ENCODE measurements around the gene RMC1. TPM values are rescaled to one million over a fixed set of nuclear protein-coding genes. Genes with fewer than 3 reads are reported as not detected.

RMC1 gene
- total RNA-seq (2022; extraction: Qiagen RNA extraction; ENCODE audit: low read depth): 12.8 to 18.3 TPM (median 16.6 TPM) in 5 replicates

DNA sequence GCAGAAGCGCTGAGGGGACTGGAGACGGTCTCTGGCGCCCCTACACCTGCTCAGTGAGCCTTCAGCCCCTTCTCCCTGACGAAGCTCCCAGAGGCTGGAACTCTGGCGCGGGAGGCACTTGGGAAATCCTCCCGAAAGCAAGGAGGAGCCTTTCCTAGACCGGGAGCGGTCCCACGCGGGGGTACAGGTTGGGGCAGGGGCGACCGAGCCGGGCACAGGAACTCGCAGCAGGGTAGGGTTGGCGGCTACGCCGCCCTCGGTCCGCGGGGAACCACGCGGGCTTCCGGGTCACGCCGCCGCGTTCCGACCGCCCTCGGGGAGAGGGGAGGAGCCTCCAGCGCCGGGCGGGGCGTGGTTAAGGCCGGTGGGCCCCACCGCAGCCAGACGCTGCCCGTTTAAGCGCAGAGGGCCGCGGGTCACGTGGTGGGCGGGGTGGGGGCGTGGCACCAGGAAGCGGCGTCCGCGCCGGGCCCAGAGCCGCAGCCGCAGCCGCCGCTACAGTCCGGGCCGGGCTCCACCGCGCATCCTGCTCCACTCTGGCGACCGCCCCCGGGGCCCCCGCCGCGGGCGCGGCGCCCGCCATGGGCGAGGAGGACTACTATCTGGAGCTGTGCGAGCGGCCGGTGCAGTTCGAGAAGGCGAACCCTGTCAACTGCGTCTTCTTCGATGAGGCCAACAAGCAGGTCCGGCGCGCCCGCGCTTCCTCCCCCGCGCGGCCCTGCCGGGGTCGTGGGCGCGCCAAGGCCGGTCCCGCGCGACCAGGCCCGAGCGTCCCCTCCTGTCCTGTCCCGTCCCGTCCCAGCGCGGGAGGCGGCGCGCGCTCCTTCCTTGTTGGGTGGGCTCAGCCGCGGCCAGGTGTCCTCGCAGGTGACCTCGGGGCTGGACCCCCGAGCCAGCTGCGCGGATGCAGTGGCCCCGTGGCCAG lies at the start of gene RMC1:
RMC1 (plus strand) TSS at position 474 of the 925 bp plus-strand sequence; CDS start at position 582, 108 bp downstream.

Other genes starting within 250 kb of the RMC1 start
- 25.8 to 47.7 TPM (median 26.3 TPM) in 5 replicates for gene RIOK3, start 50.2 kb upstream of the RMC1 start, total RNA-seq (2022; extraction: Qiagen RNA extraction; ENCODE audit: low read depth)
- gene NPC1, start 83.0 kb downstream of the RMC1 start, total RNA-seq (2022; extraction: Qiagen RNA extraction; ENCODE audit: low read depth): 77.6 to 107 TPM (median 103 TPM) in 5 replicates
- 11.8 to 15.5 TPM (median 13.5 TPM) in 5 replicates for gene ANKRD29, start 159.4 kb downstream of the RMC1 start, total RNA-seq (2022; extraction: Qiagen RNA extraction; ENCODE audit: low read depth)
- 31.7 to 41.0 TPM (median 39.0 TPM) in 5 replicates for gene LAMA3, start 185.9 kb downstream of the RMC1 start, total RNA-seq (2022; extraction: Qiagen RNA extraction; ENCODE audit: low read depth)

Data from A549 treated with CpdA at 1 μM for 4 hours (cell line).